ENCODE data around the gene PPP1R9A. TPM values are rescaled to one million over a fixed set of nuclear protein-coding genes. Genes with fewer than 3 reads are reported as not detected.

Gene PPP1R9A
- total and polyA plus RNA-seq, 12 donors = 1.4 to 41.9 (median 29.1) TPM

GRCh38 chr7:95245828-95246500 lies 338.6 kb downstream of the PPP1R9A start:
- no peaks in the 10 kb centered on the region for H3K4me1 ChIP-seq
- no peak overlapping the region for H3K4me3 ChIP-seq
- no peak for TF ChIP-seq CTCF (IDR thresholded peaks at IDR 0.05)
- H3K36me3 ChIP-seq = peaks cover 0 to 5% (median 0%) of the 10 kb centered on the region in 9 donors
- H3K27me3 ChIP-seq = no peaks in the 10 kb centered on the region
- WGBS, 2 donors = 81 to 86% methylated on average over 5 of the region's 5 CpGs
- no peaks in the 10 kb centered on the region for H3K9me3 ChIP-seq
- ATAC-seq (no peak), DNase-seq (no peak)
- intact Hi-C loops (cut with DNase I) = loop anchor here in 6 of 10 donors (5.0 to 10.0 kb wide), 4 partner anchors 229 to 951 kb away; no protein-coding TSS in a partner anchor
- no peak overlapping the region for H3K27ac ChIP-seq

GRCh38 chr7:95246831-95247370 lies 339.5 kb downstream of the PPP1R9A start:
- intact Hi-C loops (cut with DNase I) = loop anchor here in 6 of 10 donors (5.0 to 10.0 kb wide), 4 partner anchors 228 to 952 kb away; no protein-coding TSS in a partner anchor
- H3K4me3 ChIP-seq = peak overlapping the region in 2 of 10 donors; percentile 16 to 27
- DNase-seq = peak in 1 of 2 donors; percentile 50

GRCh38 chr7:95250571-95250970 lies 343.2 kb downstream of the PPP1R9A start:
- no peak overlapping the region for H3K27ac ChIP-seq
- H3K9me3 ChIP-seq = no peaks in the 10 kb centered on the region
- DNase-seq (no peak), ATAC-seq (no peak)
- WGBS, 2 donors = 81% methylated on average over 6 of the region's 6 CpGs
- intact Hi-C loops (cut with DNase I) = no loop called here
- H3K4me1 ChIP-seq = no peaks in the 10 kb centered on the region
- TF ChIP-seq CTCF (IDR thresholded peaks at IDR 0.05) = no peak
- no peak overlapping the region for H3K4me3 ChIP-seq
- H3K36me3 ChIP-seq = peaks cover 0 to 5% (median 0%) of the 10 kb centered on the region in 9 donors
- H3K27me3 ChIP-seq = no peaks in the 10 kb centered on the region

More at GRCh38 chr7:95246831-95247370, 339.5 kb downstream of the PPP1R9A start:
- Histone ChIP-seq H3K4me1 (no peaks in the 10 kb centered on the region), H3K9me3 (no peaks in the 10 kb centered on the region), H3K27me3 (no peaks in the 10 kb centered on the region), H3K27ac (no peak overlapping the region), H3K36me3 (peaks cover 0 to 5% (median 0%) of the 10 kb centered on the region in 9 donors)
- peak; percentile 40 to 75 (median 68) for TF ChIP-seq CTCF (IDR thresholded peaks at IDR 0.05)
- 2 to 3% methylated on average over 5 of the region's 5 CpGs for WGBS, 2 donors
- peak; percentile 57 to 84 (median 71) for ATAC-seq

GRCh38 chr7:95251966-95252365 lies 344.6 kb downstream of the PPP1R9A start:
- WGBS, 2 donors = 95 to 98% methylated on average over 1 of the region's 1 CpG

More at GRCh38 chr7:95251966-95252365, 344.6 kb downstream of the PPP1R9A start:
- H3K4me1 ChIP-seq = no peaks in the 10 kb centered on the region
- TF ChIP-seq CTCF (IDR thresholded peaks at IDR 0.05) = no peak
- intact Hi-C loops (cut with DNase I) = no loop called here
- no peak for ATAC-seq
- H3K4me3 ChIP-seq = no peak overlapping the region
- no peaks in the 10 kb centered on the region for H3K27me3 ChIP-seq
- H3K27ac ChIP-seq = no peak overlapping the region
- no peaks in the 10 kb centered on the region for H3K9me3 ChIP-seq
- H3K36me3 ChIP-seq = peaks cover 0 to 5% (median 0%) of the 10 kb centered on the region in 9 donors
- no peak for DNase-seq

Data from heart right ventricle (tissue), 16 donors.